H1 (cell line): ENCODE results near the gene NFYA. TPM values are rescaled to one million over a fixed set of nuclear protein-coding genes. Genes with fewer than 3 reads are reported as not detected.

Experiments used
- CTCF ChIA-PET: fragments of 300-600 bp; sonication (Branson Sonifier 250); formaldehyde crosslinking; loops from one replicate; lab custom pipeline; 2021; ENCODE audit not compliant: partially characterized antibody; lab: Charles Lee
- POLR2A ChIA-PET: fragments of 300-600 bp; sonication (Branson Sonifier 250); formaldehyde crosslinking; loops from one replicate; lab custom pipeline; 2021; ENCODE audit warnings: inconsistent platforms; ENCODE audit not compliant: partially characterized antibody; lab: Charles Lee
- DNase-seq, 2 experiments: peaks; one replicate each; pipeline versions ENCODE4 v3.0.0 to v3.0.0-alpha.2; 2010 to 2022; ENCODE audit warnings: low spot score in 2 of 2, low read depth in 1 of 2, mixed read lengths in 1 of 2
- FAIRE-seq: peaks from 2 replicates; lab custom pipeline; 2011; peaks lifted over from hg19 to GRCh38; lab: Jason Lieb, UNC
- H2AFZ ChIP-seq: 2 replicates; pipeline ENCODE4 v1.8.1; 2012; ENCODE audit warnings: low read length, inconsistent platforms
- H2AK5ac ChIP-seq: 2 replicates; pipeline ENCODE4 v1.6.1; 2013; ENCODE audit warnings: low read depth, low read length
- H2BK120ac ChIP-seq: replicated peaks from 2 replicates; pipeline ENCODE3; 2013; ENCODE audit warnings: low read depth, low read length, inconsistent platforms
- H2BK12ac ChIP-seq: 2 replicates; pipeline ENCODE4 v1.6.1; 2013; ENCODE audit warnings: low read depth, low read length
- H2BK15ac ChIP-seq: 2 replicates; pipeline ENCODE4 v1.6.1; 2013; ENCODE audit warnings: low read length
- H2BK20ac ChIP-seq: 2 replicates; pipeline ENCODE4 v1.6.1; 2013; ENCODE audit warnings: low read length
- H2BK5ac ChIP-seq: 2 replicates; pipeline ENCODE4 v1.6.1; 2013; ENCODE audit warnings: low read depth, low read length
- H3K14ac ChIP-seq: 2 replicates; pipeline ENCODE4 v1.6.1; 2013; ENCODE audit warnings: inconsistent platforms; ENCODE audit not compliant: insufficient read length
- H3K18ac ChIP-seq: 2 replicates; pipeline ENCODE4 v1.6.1; 2013; ENCODE audit warnings: low read length; ENCODE audit errors: extremely low read depth
- H3K23ac ChIP-seq: 2 replicates; pipeline ENCODE4 v1.6.1; 2013; ENCODE audit warnings: inconsistent platforms; ENCODE audit not compliant: insufficient read length
- H3K23me2 ChIP-seq: 2 replicates; pipeline ENCODE4 v1.6.1; 2013; ENCODE audit warnings: low read depth, low read length
- H3K27ac ChIP-seq: 2 replicates; pipeline ENCODE4 v1.6.1; 2011; ENCODE audit warnings: low read depth, low read length, inconsistent platforms
- H3K27me3 ChIP-seq, 4 experiments: replicated peaks in 1 of 4; 1 replicate in 1 of 4; 2 replicates in 3 of 4; pipeline versions ENCODE4 v1.6.1 to v1.8.1; 2011 to 2013; ENCODE audit warnings: low read length in 3 of 4, mild to moderate bottlenecking in 3 of 4, inconsistent platforms in 2 of 4, mixed read lengths in 2 of 4, moderate library complexity in 1 of 4; ENCODE audit not compliant: control insufficient read depth in 3 of 4, insufficient read depth in 3 of 4; ENCODE audit errors: extremely low read depth in 1 of 4
- H3K36me3 ChIP-seq, 4 experiments: 2 replicates each; pipeline versions ENCODE4 v1.6.1 to v1.8.1; 2011 to 2013; ENCODE audit warnings: mild to moderate bottlenecking in 4 of 4, low read length in 3 of 4, moderate library complexity in 2 of 4, control low read depth in 1 of 4, inconsistent platforms in 1 of 4; ENCODE audit not compliant: insufficient read depth in 4 of 4, control insufficient read depth in 2 of 4
- H3K4ac ChIP-seq: replicated peaks from 2 replicates; pipeline ENCODE3; 2013; ENCODE audit warnings: low read length, low read depth, mixed read lengths, inconsistent platforms; ENCODE audit not compliant: insufficient read length
- H3K4me1 ChIP-seq, 4 experiments: replicated peaks in 1 of 4; 1 replicate in 1 of 4; 2 replicates in 3 of 4; pipeline versions ENCODE4 v1.6.1 to v1.8.1; 2011 to 2013; ENCODE audit warnings: low read length in 3 of 4, inconsistent platforms in 2 of 4, mixed read lengths in 1 of 4; ENCODE audit not compliant: insufficient read depth in 4 of 4, control insufficient read depth in 3 of 4
- H3K4me2 ChIP-seq, 2 experiments: 2 replicates each; pipeline versions ENCODE4 v1.6.1 to v1.8.1; 2011 to 2013; ENCODE audit warnings: low read depth in 2 of 2, low read length in 2 of 2, control low read depth in 1 of 2, inconsistent platforms in 1 of 2, mild to moderate bottlenecking in 1 of 2; ENCODE audit not compliant: insufficient read depth in 1 of 2
- H3K4me3 ChIP-seq, 4 experiments: fragments of 200-600, 300-600 bp in 1 of 4; sonication (generic), shearing (Covaris generic), sonication (Bioruptor Twin) in 1 of 4; 2 replicates each; pipeline versions ENCODE4 v1.5.1 to v1.8.1; 2011 to 2016; ENCODE audit warnings: low read length in 4 of 4, low read depth in 3 of 4, control low read depth in 2 of 4, inconsistent platforms in 2 of 4, mild to moderate bottlenecking in 2 of 4, mixed read lengths in 1 of 4, moderate library complexity in 1 of 4; ENCODE audit not compliant: insufficient read depth in 2 of 4; ENCODE audit errors: extremely low read depth in 1 of 4
- H3K56ac ChIP-seq: replicated peaks from 2 replicates; pipeline ENCODE3; 2013; ENCODE audit warnings: low read depth, mild to moderate bottlenecking, mixed read lengths, low read length, inconsistent platforms; ENCODE audit not compliant: insufficient read length
- H3K79me1 ChIP-seq: 2 replicates; pipeline ENCODE4 v1.6.1; 2013; ENCODE audit warnings: low read depth, low read length, control low read depth
- H3K79me2 ChIP-seq, 2 experiments: 2 replicates each; pipeline versions ENCODE4 v1.6.1 to v1.8.1; 2012 to 2013; ENCODE audit warnings: low read length in 2 of 2, mild to moderate bottlenecking in 2 of 2, inconsistent platforms in 1 of 2; ENCODE audit not compliant: insufficient read depth in 2 of 2, control insufficient read depth in 1 of 2
- H3K9ac ChIP-seq, 4 experiments: replicated peaks in 1 of 4; 1 replicate in 1 of 4; 2 replicates in 3 of 4; pipeline versions ENCODE4 v1.6.1 to v1.8.1; 2011 to 2013; ENCODE audit warnings: low read depth in 3 of 4, low read length in 3 of 4, control low read depth in 2 of 4, mild to moderate bottlenecking in 2 of 4, moderate library complexity in 2 of 4, inconsistent platforms in 1 of 4; ENCODE audit errors: extremely low read depth in 1 of 4
- H3K9me3 ChIP-seq, 2 experiments: 2 replicates each; pipeline versions ENCODE4 v1.6.1 to v1.8.1; 2012 to 2013; ENCODE audit warnings: mild to moderate bottlenecking in 2 of 2, moderate library complexity in 2 of 2, control low read depth in 1 of 2, inconsistent platforms in 1 of 2, low read depth in 1 of 2, low read length in 1 of 2, mixed read lengths in 1 of 2; ENCODE audit not compliant: insufficient read depth in 2 of 2
- H4K20me1 ChIP-seq, 2 experiments: replicated peaks in 1 of 2; 2 replicates each; pipeline versions ENCODE3 to v1.8.1; 2011 to 2013; ENCODE audit warnings: inconsistent platforms in 2 of 2, low read length in 2 of 2, mild to moderate bottlenecking in 1 of 2; ENCODE audit not compliant: insufficient read depth in 2 of 2, control insufficient read depth in 1 of 2
- H4K5ac ChIP-seq: 2 replicates; pipeline ENCODE4 v1.6.1; 2013; ENCODE audit warnings: low read length, low read depth, mixed read lengths, inconsistent platforms; ENCODE audit not compliant: insufficient read length
- H4K8ac ChIP-seq: 2 replicates; pipeline ENCODE4 v1.8.0; 2013; ENCODE audit warnings: mild to moderate bottlenecking, moderate library complexity, low read length, inconsistent platforms; ENCODE audit not compliant: insufficient read depth; ENCODE audit errors: extremely low read depth
- H4K91ac ChIP-seq: replicated peaks from 2 replicates; pipeline ENCODE3; 2013; ENCODE audit warnings: low read length, mixed read lengths, inconsistent platforms; ENCODE audit not compliant: insufficient read length
- CHD2 ChIP-seq: IDR thresholded peaks from 2 replicates; pipeline ENCODE4 v1.6.1; 2012; ENCODE audit warnings: low read length, improper control_type of control experiment
- CTCF ChIP-seq, 3 experiments: IDR thresholded peaks; 1 replicate in 2 of 3; 2 replicates in 1 of 3; pipeline versions ENCODE4 v1.5.1 to v1.6.1; 2011; ENCODE audit warnings: low read length in 3 of 3, mild to moderate bottlenecking in 3 of 3, inconsistent platforms in 2 of 3, low read depth in 1 of 3, moderate library complexity in 1 of 3; ENCODE audit not compliant: insufficient read depth in 1 of 3; ENCODE audit errors: control extremely low read depth in 1 of 3
- E2F6 ChIP-seq: IDR thresholded peaks from 2 replicates; pipeline ENCODE4 v1.6.1; 2012; ENCODE audit warnings: inconsistent platforms
- EP300 ChIP-seq, 2 experiments: IDR thresholded peaks; 1 replicate in 1 of 2; 2 replicates in 1 of 2; pipeline ENCODE4 v1.6.1; 2011 to 2012; ENCODE audit warnings: low read depth in 2 of 2, low read length in 2 of 2, mild to moderate bottlenecking in 2 of 2, borderline replicate concordance in 1 of 2, inconsistent platforms in 1 of 2, moderate library complexity in 1 of 2
- HDAC6 ChIP-seq: IDR thresholded peaks from one replicate; pipeline ENCODE4 v1.7.1; 2012; ENCODE audit warnings: low read depth, mild to moderate bottlenecking, inconsistent platforms, low read length, moderate library complexity
- PHF8 ChIP-seq: fragments of 200-600 bp; sonication (generic); conservative IDR thresholded peaks from 2 replicates; pipeline ENCODE4 v1.7.1; 2012; ENCODE audit warnings: low read depth, mild to moderate bottlenecking, inconsistent platforms, low read length, moderate library complexity
- POLR2AphosphoS5 ChIP-seq: IDR thresholded peaks from 2 replicates; pipeline ENCODE4 v1.6.1; 2011; ENCODE audit warnings: low read depth, low read length
- SIN3A ChIP-seq, 2 experiments: IDR thresholded peaks in 1 of 2; conservative IDR thresholded peaks in 1 of 2; 2 replicates each; pipeline ENCODE4 v1.6.1; 2011 to 2012; ENCODE audit warnings: low read length in 2 of 2, improper control_type of control experiment in 1 of 2, low read depth in 1 of 2, mild to moderate bottlenecking in 1 of 2
- SP1 ChIP-seq: IDR thresholded peaks from 2 replicates; pipeline ENCODE4 v1.6.1; 2011; ENCODE audit warnings: low read depth, low read length
- WGBS, 2 experiments: shearing (Covaris generic) in 1 of 2; methylation state at CpG; one replicate each; pipeline versions ENCODE4 v1.1.6 to v1.1.7; 2013 to 2015; ENCODE audit warnings: low lambda C conversion rate in 2 of 2, mixed read lengths in 2 of 2, inconsistent platforms in 1 of 2, low coverage in 1 of 2, missing lambda C conversion rate in 1 of 2; ENCODE audit not compliant: insufficient replicate concordance in 2 of 2, insufficient coverage in 1 of 2, insufficient read length in 1 of 2; ENCODE audit errors: extremely low coverage in 1 of 2, missing lambda C conversion rate in 1 of 2; 5-methylcytosine and 5-hydroxymethylcytosine counted together
- polyA plus RNA-seq, 7 experiments: library from polyadenylated mRNA; depleted of rRNA in 3 of 7; stranded (reverse) in 5 of 7; unstranded in 2 of 7; fragments of >200 nt in 5 of 7; fragments of 200-250 nt in 2 of 7; gene quantifications; 1 replicate in 5 of 7; 2 replicates in 1 of 7; 4 replicates in 1 of 7; pipeline versions ENCODE4 v1.2.1 to v1.2.3, GENCODE V29; 2011 to 2013; ENCODE audit warnings: missing spikeins in 2 of 7, mixed read lengths in 2 of 7
- total RNA-seq: library from RNA; stranded (reverse); fragmentation: NEBNext Ultra II Directional; extraction: Animal tissue kit (Norgen Biotek cat#: 25700); gene quantifications from 2 replicates; pipeline ENCODE4 v1.2.1, GENCODE V29; 2021

NFYA gene
- total and polyA plus RNA-seq, 2 of the 8 experiments (the other 6 are each of a cell fraction or from before 2014, with no cell fraction given): 19.8 to 33.7 TPM

GRCh38 chr6:41071501-41071922, 1.3 kb upstream of the NFYA start:
- Histone ChIP-seq H3K23ac (no peak overlapping the region), H3K79me2 (peaks cover 22 to 29% of the 10 kb centered on the region in 2 experiments), H2BK120ac (no peak overlapping the region), H3K4me3 (peak overlapping the region; percentile 83 to 96 (median 92)), H2BK20ac (no peak overlapping the region), H4K91ac (no peak overlapping the region), H2BK15ac (no peak overlapping the region), H3K27me3 (no peaks in the 10 kb centered on the region), H3K36me3 (peaks cover 0 to 20% (median 9%) of the 10 kb centered on the region in 4 experiments; a peak in 6 of 8 replicates), H3K79me1 (no peaks in the 10 kb centered on the region), H2AK5ac (no peak overlapping the region), H2AFZ (peak overlapping the region; percentile 65; the same call in 1 of the 2 replicates), H4K20me1 (peaks cover 0 to 7% of the 10 kb centered on the region in 2 experiments), H3K4ac (no peak overlapping the region), H3K23me2 (peaks cover 11% of the 10 kb centered on the region), H3K18ac (peak overlapping the region; percentile 0; the same call in 1 of the 2 replicates), H3K4me1 (peaks cover 2 to 5% (median 4%) of the 10 kb centered on the region in 4 experiments; a peak in 3 of 7 replicates), H3K14ac (no peak overlapping the region), H2BK5ac (peak overlapping the region; percentile 95; the same call in 1 of the 2 replicates), H4K5ac (peak overlapping the region; percentile 89), H2BK12ac (no peak overlapping the region), H3K56ac (peak overlapping the region; percentile 18), H3K9ac (peak overlapping the region; percentile 85 to 94 (median 89); a peak in 6 of 7 replicates), H3K9me3 (no peaks in the 10 kb centered on the region), H3K4me2 (peak overlapping the region; percentile 87 to 89), H4K8ac (peak overlapping the region; percentile 97), H3K27ac (peak overlapping the region; percentile 96)
- FAIRE-seq: no peak
- CTCF ChIA-PET: interaction anchor here (0.7 to 1.0 kb wide), 4 partner anchors 32 to 338 kb away, joined by 3 read pairs; partner anchors contain the start of gene UNC5CL
- POLR2A ChIA-PET: interaction anchor here (1.1 to 2.6 kb wide), 4 partner anchors 9 to 44 kb away, joined by 4 to 9 read pairs (median 5); no protein-coding TSS in a partner anchor
- DNase-seq: peak in 1 of 2 experiments; percentile 34
- 2% methylated on average over 16 of the region's 16 CpGs; no CpG with 5 or more reads in 1 of the 2 experiments for WGBS, 2 experiments
- no peak for TF ChIP-seq PHF8
- 0 out of 2 replicates have a peak, but pooled peaks have one; percentile 67 for TF ChIP-seq POLR2AphosphoS5
- TF ChIP-seq CHD2: no peak
- TF ChIP-seq SIN3A (conservative IDR thresholded peaks at IDR 0.05 in 1 of 2, IDR thresholded peaks at IDR 0.05 in 1 of 2; ENCODE audit: low read depth in 1 of 2, low read length in 2 of 2): no peak; a peak in 1 of 4 replicates
- TF ChIP-seq E2F6: no peak
- no peak for TF ChIP-seq HDAC6
- TF ChIP-seq CTCF (IDR thresholded peaks at IDR 0.05; ENCODE audit: control extremely low read depth in 1 of 3, insufficient read depth in 1 of 3, low read depth in 1 of 3, low read length in 3 of 3): peak in 2 of 3 experiments; percentile 4 to 23; a peak in 2 of 4 replicates
- no peak for TF ChIP-seq SP1
- no peak for TF ChIP-seq EP300 (IDR thresholded peaks at IDR 0.05; ENCODE audit: borderline replicate concordance in 1 of 2, low read depth in 2 of 2, low read length in 2 of 2)
